Naive thymus-derived CD4-positive, alpha-beta T cell (primary cell): ENCODE results near the gene DDX25. TPM values are rescaled to one million over a fixed set of nuclear protein-coding genes. Genes with fewer than 3 reads are reported as not detected.
"Not testable (repeated sequence)": the region's sequence is repeated elsewhere in the genome, so short reads cannot be mapped to it uniquely, and the experiment has no call there.

Experiments used
- ATAC-seq: fragments of 150-1000 bp; cut with Tn5 transposase; 2 replicates; pipeline ENCODE4 v1.10.0; 2021; ENCODE audit warnings: mild to moderate bottlenecking, moderate library complexity
- CTCF ChIA-PET: fragments of 350-600 bp; sonication (Branson Sonifier 250); formaldehyde crosslinking; loops from one replicate; lab custom pipeline; 2021; ENCODE audit warnings: antibody characterized with exemption; lab: Charles Lee
- POLR2A ChIA-PET: fragments of 350-600 bp; sonication (Branson Sonifier 250); formaldehyde crosslinking; loops from one replicate; lab custom pipeline; 2021; ENCODE audit warnings: antibody characterized with exemption, inconsistent platforms; lab: Charles Lee
- DNase-seq, 9 donors: peaks; one replicate each; pipeline versions ENCODE4 v3.0.0 to v3.0.0-alpha.2; 2020 to 2022; ENCODE audit warnings: mixed read lengths in 1 of 9
- H3K27ac ChIP-seq: one replicate; pipeline ENCODE4 v1.7.0; 2013; ENCODE audit warnings: mild to moderate bottlenecking, low read depth, low read length, moderate library complexity
- H3K27me3 ChIP-seq, 2 donors: one replicate each; pipeline ENCODE4 v1.7.0; 2013; ENCODE audit warnings: low read length in 2 of 2, mild to moderate bottlenecking in 2 of 2, moderate library complexity in 2 of 2; ENCODE audit not compliant: control insufficient read depth in 2 of 2, insufficient read depth in 2 of 2
- H3K36me3 ChIP-seq, 3 experiments: 1 replicate in 2 of 3; 2 replicates in 1 of 3; pipeline ENCODE4 v1.7.0; 2013; ENCODE audit warnings: low read length in 3 of 3, mild to moderate bottlenecking in 3 of 3, moderate library complexity in 1 of 3; ENCODE audit not compliant: insufficient read depth in 3 of 3, control insufficient read depth in 2 of 3
- H3K4me1 ChIP-seq, 2 donors: one replicate each; pipeline ENCODE4 v1.7.0; 2013; ENCODE audit warnings: low read length in 2 of 2, mild to moderate bottlenecking in 2 of 2, moderate library complexity in 1 of 2; ENCODE audit not compliant: control insufficient read depth in 2 of 2, insufficient read depth in 2 of 2
- H3K4me3 ChIP-seq: 2 replicates; pipeline ENCODE4 v1.7.0; 2013; ENCODE audit warnings: mild to moderate bottlenecking, low read length
- H3K9me3 ChIP-seq, 3 experiments: 1 replicate in 2 of 3; 2 replicates in 1 of 3; pipeline ENCODE4 v1.7.0; 2013; ENCODE audit warnings: low read length in 3 of 3; ENCODE audit not compliant: control insufficient read depth in 2 of 3
- H3K27ac Mint-ChIP-seq, 9 donors: one replicate each; pipeline ENCODE4 v1.8.0; 2020 to 2022; ENCODE audit warnings: mixed read lengths in 9 of 9, mild to moderate bottlenecking in 8 of 9, moderate library complexity in 5 of 9, inconsistent platforms in 2 of 9
- H3K27me3 Mint-ChIP-seq, 5 donors: one replicate each; pipeline ENCODE4 v1.8.0; 2021 to 2022; ENCODE audit warnings: mixed read lengths in 5 of 5, mild to moderate bottlenecking in 1 of 5
- H3K36me3 Mint-ChIP-seq, 5 donors: one replicate each; pipeline ENCODE4 v1.8.0; 2020 to 2022; ENCODE audit warnings: mixed read lengths in 5 of 5, mild to moderate bottlenecking in 3 of 5, inconsistent platforms in 1 of 5
- H3K4me1 Mint-ChIP-seq, 7 donors: one replicate each; pipeline ENCODE4 v1.8.0; 2020 to 2022; ENCODE audit warnings: mixed read lengths in 7 of 7, mild to moderate bottlenecking in 3 of 7, inconsistent platforms in 1 of 7
- H3K4me3 Mint-ChIP-seq, 10 donors: one replicate each; pipeline ENCODE4 v1.8.0; 2020 to 2022; ENCODE audit warnings: mild to moderate bottlenecking in 10 of 10, mixed read lengths in 10 of 10, moderate library complexity in 6 of 10, inconsistent platforms in 2 of 10
- H3K9me3 Mint-ChIP-seq, 11 donors: one replicate each; pipeline ENCODE4 v1.8.0; 2020 to 2022; ENCODE audit warnings: mixed read lengths in 11 of 11, mild to moderate bottlenecking in 4 of 11, inconsistent platforms in 1 of 11, moderate library complexity in 1 of 11
- intact Hi-C, 2 donors: fragments of 100-400 bp; cut with micrococcal nuclease; formaldehyde crosslinking; loops; one replicate each; pipeline ENCODE4 v1.15.1; 2023
- polyA plus RNA-seq, 2 donors: library from polyadenylated mRNA; unstranded; fragments of 300-500 nt; fragmentation: Illumina TruSeq; gene quantifications; one replicate each; pipeline ENCODE4 v1.2.3, GENCODE V29; 2021
- total RNA-seq, 6 experiments: library from RNA in 5 of 6; stranded (reverse) in 5 of 6; gene quantifications; 1 replicate in 5 of 6; 2 replicates in 1 of 6; pipeline ENCODE4 v1.2.3 and lab custom pipeline; 2021 to 2026

DDX25 gene
- total and polyA plus RNA-seq, 7 experiments from 2014 or later, result 0.02 to 0.05 TPM; not detected in 5

DNA sequence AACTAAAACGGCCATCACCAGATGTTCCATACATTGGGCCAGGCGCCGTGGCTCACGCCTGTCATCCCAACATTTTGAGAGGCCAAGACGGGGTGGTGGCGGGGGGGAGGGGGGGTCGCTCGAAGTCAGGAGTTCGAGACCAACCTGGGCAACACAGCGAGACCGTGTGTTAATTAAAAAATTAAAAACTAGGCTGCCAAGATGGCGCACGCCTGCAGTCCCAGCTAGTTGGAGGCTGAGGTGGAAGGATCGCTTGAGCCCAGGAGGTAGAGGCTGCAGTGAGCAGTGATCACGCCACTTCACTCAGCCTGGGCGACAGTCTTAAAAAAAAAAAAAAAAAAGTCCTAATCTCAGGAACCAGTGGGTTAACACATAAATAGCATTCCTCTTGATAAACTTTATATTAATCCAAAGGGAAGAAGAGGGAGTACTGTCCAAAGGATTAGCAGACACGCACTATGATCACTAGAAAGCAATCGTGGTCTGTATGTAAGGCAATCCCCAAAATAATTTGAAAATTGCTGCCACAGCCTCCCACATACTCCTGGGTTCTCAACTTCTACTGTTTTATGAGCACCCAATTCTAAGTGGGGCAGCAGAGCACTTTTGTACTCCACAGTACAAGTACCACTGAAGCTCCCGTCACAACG lies 1.9 kb upstream of the DDX25 start:
- Mint-ChIP-seq H3K27ac (peak overlapping the region; percentile 83 to 96 (median 92)), H3K4me3 (peak overlapping the region; percentile 82 to 98 (median 96)), H3K4me1 (peaks cover 21 to 61% (median 44%) of the 10 kb centered on the region in 7 donors), H3K9me3 (peaks cover 0 to 5% (median 0%) of the 10 kb centered on the region in 11 donors), H3K27me3 (peaks cover 18 to 32% (median 29%) of the 10 kb centered on the region in 5 donors), H3K36me3 (peaks cover 8 to 17% (median 13%) of the 10 kb centered on the region in 5 donors)
- Histone ChIP-seq H3K4me3 (peak overlapping the region; percentile 91), H3K36me3 (peaks cover 0 to 9% (median 0%) of the 10 kb centered on the region in 3 experiments), H3K27ac (peak overlapping the region; percentile 86), H3K9me3 (no peaks in the 10 kb centered on the region), H3K27me3 (peaks cover 0 to 4% of the 10 kb centered on the region in 2 donors), H3K4me1 (peaks cover 7 to 13% of the 10 kb centered on the region in 2 donors)
- POLR2A ChIA-PET, result interaction anchor here (0.6 to 2.3 kb wide), 8 partner anchors 15 to 791 kb away, joined by 3 to 21 read pairs (median 3); partner anchors contain the start of genes DCPS, FOXRED1, HYLS1 and SRPRA
- CTCF ChIA-PET, result interaction anchor here (1.1 to 1.6 kb wide), 2 partner anchors 15 to 19 kb away, joined by 4 to 6 read pairs; partner anchors contain the start of gene HYLS1
- intact Hi-C loops, result loop anchor here in 1 of 2 donors (5.0 kb wide), 2 partner anchors 180 to 380 kb away; partner anchors contain the start of gene TIRAP
- DNase-seq (no peak), ATAC-seq (no peak)

DNA sequence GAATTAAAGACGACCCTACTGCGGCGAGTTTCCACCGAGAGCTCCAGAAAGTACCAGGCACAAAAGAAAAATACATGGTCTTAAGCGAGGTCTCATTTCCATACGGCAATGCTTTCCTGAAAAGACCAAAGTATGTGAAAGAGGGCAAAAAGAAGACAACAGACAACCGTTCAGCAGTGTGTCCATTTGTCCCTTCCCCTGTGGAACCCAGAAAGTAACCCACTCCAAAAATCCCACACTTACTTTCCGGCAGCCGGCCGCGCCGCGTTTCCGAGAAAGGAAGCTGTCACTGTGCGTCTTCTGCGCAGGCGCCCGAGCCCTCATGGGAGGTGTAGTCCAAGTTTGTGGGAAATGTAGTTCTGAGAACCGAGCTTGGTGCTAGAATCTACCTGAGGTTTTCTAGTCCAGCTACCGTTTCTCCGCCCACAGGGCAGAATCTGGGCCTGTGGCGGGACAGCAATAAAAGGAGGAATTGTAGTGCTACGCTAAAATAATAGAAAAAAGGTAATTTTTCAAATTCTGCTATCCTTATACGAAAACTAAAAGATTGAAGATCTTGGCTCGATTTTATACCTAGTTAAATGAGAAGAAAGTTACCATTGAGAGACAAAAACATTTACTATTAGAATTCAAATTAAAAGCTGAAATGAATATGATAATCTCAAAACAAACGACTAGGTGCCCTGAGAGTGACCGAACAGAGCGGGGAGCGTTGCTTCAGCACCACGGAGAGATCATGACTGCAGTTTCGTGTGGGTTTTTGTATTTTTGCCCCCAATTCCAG lies 1.2 kb upstream of the DDX25 start, which contains the start of gene PUS3:
TSS of gene PUS3 (minus strand) at position 280 of the 784 bp plus-strand sequence. CDS start 6,922 bp downstream, outside the sequence.
- Histone ChIP-seq H3K9me3 (no peaks in the 10 kb centered on the region), H3K36me3 (peaks cover 0 to 9% (median 0%) of the 10 kb centered on the region in 3 experiments), H3K27me3 (peaks cover 0 to 4% of the 10 kb centered on the region in 2 donors), H3K4me1 (peaks cover 7 to 13% of the 10 kb centered on the region in 2 donors), H3K27ac (peak within 1 kb of the TSS; percentile 86), H3K4me3 (peak within 1 kb of the TSS; percentile 91)
- POLR2A ChIA-PET, result interaction anchor here (0.6 to 2.3 kb wide), 10 partner anchors 14 to 791 kb away, joined by 3 to 21 read pairs (median 3); partner anchors contain the start of genes DCPS, FOXRED1, HYLS1 and SRPRA
- Mint-ChIP-seq H3K36me3 (peaks cover 8 to 14% (median 12%) of the 10 kb centered on the region in 5 donors), H3K4me1 (peaks cover 21 to 54% (median 39%) of the 10 kb centered on the region in 7 donors), H3K27me3 (peaks cover 18 to 40% (median 29%) of the 10 kb centered on the region in 5 donors), H3K27ac (peak within 1 kb of the TSS; percentile 83 to 96 (median 92)), H3K9me3 (peaks cover 0 to 5% (median 0%) of the 10 kb centered on the region in 11 donors), H3K4me3 (peak within 1 kb of the TSS; percentile 82 to 98 (median 96))
- CTCF ChIA-PET, result interaction anchor here (0.7 to 1.6 kb wide), 3 partner anchors 16 to 1131 kb away, joined by 4 to 6 read pairs (median 6); partner anchors contain the start of gene HYLS1
- DNase-seq (peak; percentile 73 to 88 (median 83)), ATAC-seq (peak; percentile 96)
- intact Hi-C loops, result loop anchor here (1.0 to 5.0 kb wide), 10 partner anchors 16 to 1027 kb away; partner anchors contain the start of genes FAM118B (in 2 of the 2), HYLS1 (in 2 of the 2), RPUSD4 (in 2 of the 2) and SRPRA (in 2 of the 2)

DNA sequence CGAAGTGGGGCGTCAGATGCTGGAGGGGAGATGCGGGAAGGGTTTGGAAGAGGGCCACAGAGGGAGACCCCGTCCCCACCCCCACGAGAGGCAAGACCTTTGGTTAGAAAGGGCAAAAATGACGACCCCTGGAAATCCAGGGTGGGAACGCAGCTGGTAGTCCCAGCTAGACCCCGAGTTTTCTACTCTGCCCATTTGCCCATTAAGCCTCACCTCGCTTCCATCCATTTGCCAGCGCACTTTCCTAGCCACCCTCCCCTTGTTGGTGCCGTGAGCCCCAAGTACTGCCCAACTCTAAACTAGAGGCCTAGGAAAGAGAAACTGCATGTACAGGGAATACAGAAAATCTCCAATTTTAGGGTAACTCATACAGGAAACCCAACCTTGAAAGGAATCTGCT lies 370 bp downstream of the DDX25 start:
- H3K9me3 Mint-ChIP-seq, result peaks cover 0 to 5% (median 0%) of the 10 kb centered on the region in 11 donors
- ATAC-seq (no peak), DNase-seq (no peak)
- H3K4me1 Mint-ChIP-seq, result peaks cover 21 to 44% (median 32%) of the 10 kb centered on the region in 7 donors
- H3K27ac ChIP-seq, result no peak overlapping the region
- CTCF ChIA-PET, result no interaction called here
- H3K27me3 ChIP-seq, result peaks cover 0 to 4% of the 10 kb centered on the region in 2 donors
- H3K36me3 Mint-ChIP-seq, result peaks cover 1 to 7% (median 6%) of the 10 kb centered on the region in 5 donors
- H3K4me3 Mint-ChIP-seq, result peak overlapping the region; percentile 63 to 89 (median 79)
- H3K36me3 ChIP-seq, result peaks cover 0 to 1% (median 0%) of the 10 kb centered on the region in 3 experiments
- peaks cover 7 to 13% of the 10 kb centered on the region in 2 donors for H3K4me1 ChIP-seq
- no peaks in the 10 kb centered on the region for H3K9me3 ChIP-seq
- intact Hi-C loops, result loop anchor here in 1 of 2 donors (5.0 kb wide), 2 partner anchors 178 to 378 kb away; partner anchors contain the start of gene TIRAP
- H3K27ac Mint-ChIP-seq, result peak overlapping the region in 2 of 9 donors; percentile 49 to 64
- peaks cover 19 to 48% (median 29%) of the 10 kb centered on the region in 5 donors for H3K27me3 Mint-ChIP-seq
- no peak overlapping the region for H3K4me3 ChIP-seq
- POLR2A ChIA-PET, result interaction anchor here (2.3 kb wide), 1 partner anchor 313 kb away, joined by 8 read pairs; no protein-coding TSS in a partner anchor

DNA sequence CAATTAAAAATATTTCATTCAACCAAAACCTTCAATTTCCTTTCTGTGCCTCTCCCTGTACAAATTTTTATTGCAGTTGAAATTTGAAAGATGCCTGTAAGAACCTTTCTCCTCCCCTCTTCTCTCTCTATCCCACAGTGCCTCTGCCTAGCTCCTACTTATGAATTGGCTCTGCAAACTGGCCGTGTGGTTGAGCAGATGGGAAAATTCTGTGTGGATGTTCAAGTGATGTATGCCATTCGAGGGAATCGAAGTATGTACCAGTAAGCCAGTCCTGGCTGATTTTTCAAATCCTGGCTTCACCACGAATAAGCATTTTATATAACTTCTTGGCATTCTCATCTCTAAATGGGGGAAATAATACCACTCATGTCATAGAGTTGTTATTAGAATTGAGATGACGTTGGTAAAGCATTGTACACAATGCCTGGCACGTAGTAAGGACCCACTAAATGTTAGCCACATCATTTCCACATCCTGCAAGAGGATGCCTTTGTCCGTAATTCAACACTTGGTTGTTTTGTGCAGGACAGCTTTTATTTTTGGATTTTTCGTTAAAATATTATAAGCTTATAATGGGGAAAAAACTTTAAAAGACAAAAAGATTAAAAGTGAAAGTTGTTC lies 6.0 kb downstream of the DDX25 start:
- H3K36me3 ChIP-seq, result no peaks in the 10 kb centered on the region
- peaks cover 22 to 58% (median 44%) of the 10 kb centered on the region in 5 donors for H3K27me3 Mint-ChIP-seq
- H3K4me3 ChIP-seq, result no peak overlapping the region
- no peak for ATAC-seq
- no peak overlapping the region for H3K27ac ChIP-seq
- ChIA-PET POLR2A (no interaction called here), CTCF (interaction anchor here (0.8 kb wide), 1 partner anchor 11 kb away, joined by 4 read pairs; no protein-coding TSS in a partner anchor)
- peaks cover 0 to 3% (median 0%) of the 10 kb centered on the region in 11 donors for H3K9me3 Mint-ChIP-seq
- H3K4me1 Mint-ChIP-seq, result peaks cover 0 to 3% (median 0%) of the 10 kb centered on the region in 7 donors
- H3K36me3 Mint-ChIP-seq, result no peaks in the 10 kb centered on the region
- no peaks in the 10 kb centered on the region for H3K27me3 ChIP-seq
- intact Hi-C loops, result no loop called here
- H3K27ac Mint-ChIP-seq, result no peak overlapping the region
- no peak for DNase-seq
- H3K4me3 Mint-ChIP-seq, result no peak overlapping the region
- H3K9me3 ChIP-seq, result no peaks in the 10 kb centered on the region
- H3K4me1 ChIP-seq, result no peaks in the 10 kb centered on the region

DNA sequence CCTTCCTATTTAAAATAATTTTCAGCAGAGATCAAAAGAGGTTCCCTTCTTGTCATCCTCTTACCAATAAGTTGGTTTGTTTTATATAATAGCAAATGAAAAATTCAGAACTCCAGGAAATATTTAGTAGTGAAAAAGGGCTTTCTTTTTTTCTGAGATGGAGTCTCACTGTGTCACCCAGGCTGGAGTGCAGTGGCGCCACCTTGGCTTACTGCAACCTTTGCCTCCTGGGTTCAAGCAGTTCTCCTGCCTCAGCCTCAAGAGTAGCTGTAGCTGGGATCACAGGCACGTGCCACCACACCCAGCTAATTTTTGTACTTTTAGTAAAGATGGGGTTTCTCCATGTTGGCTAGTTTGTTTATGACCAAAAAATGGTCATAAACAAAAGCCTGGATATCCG lies 10.3 kb downstream of the DDX25 start:
- H3K27me3 Mint-ChIP-seq, result peaks cover 35 to 56% (median 37%) of the 10 kb centered on the region in 5 donors
- ATAC-seq, intact Hi-C loops, POLR2A ChIA-PET, H3K4me1 ChIP-seq, H3K9me3 Mint-ChIP-seq, H3K36me3 Mint-ChIP-seq, H3K36me3 ChIP-seq, H3K27me3 ChIP-seq, H3K4me3 Mint-ChIP-seq, DNase-seq, H3K9me3 ChIP-seq, H3K4me3 ChIP-seq, H3K27ac ChIP-seq, H3K27ac Mint-ChIP-seq, H3K4me1 Mint-ChIP-seq, CTCF ChIA-PET: not testable (repeated sequence)
